Left lung (tissue), 10 donors: ENCODE data around the gene CFAP100. TPM values are rescaled to one million over a fixed set of nuclear protein-coding genes. Genes with fewer than 3 reads are reported as not detected.

Experiments used
- ATAC-seq: fragments of 200-7000 bp; cut with Tn5 transposase; one replicate; pipeline ENCODE4 v1.9.1; 2020; ENCODE audit warnings: moderate library complexity
- DNase-seq, 4 donors: peaks; one replicate each; pipeline ENCODE4 v3.0.0-alpha.2; 2013 to 2020
- H3K27ac ChIP-seq, 2 donors: fragments of 200-600 bp; sonication (generic) in 1 of 2; one replicate each; pipeline versions ENCODE4 v1.5.0 to v1.8.0; 2020 to 2021
- H3K27me3 ChIP-seq, 2 donors: fragments of 200-600 bp; sonication (generic) in 1 of 2; one replicate each; pipeline versions ENCODE4 v1.5.0 to v1.8.0; 2020 to 2021
- H3K36me3 ChIP-seq, 2 donors: fragments of 200-600 bp; sonication (generic) in 1 of 2; one replicate each; pipeline versions ENCODE4 v1.5.0 to v1.8.0; 2020 to 2021
- H3K4me1 ChIP-seq, 2 donors: fragments of 200-600 bp; one replicate each; pipeline ENCODE4 v1.8.0; 2021
- H3K4me3 ChIP-seq, 2 donors: fragments of 200-600 bp; sonication (generic) in 1 of 2; one replicate each; pipeline versions ENCODE4 v1.5.0 to v1.8.0; 2020 to 2021; ENCODE audit warnings: mild to moderate bottlenecking in 1 of 2
- H3K9me3 ChIP-seq, 2 donors: fragments of 200-600 bp; sonication (generic) in 1 of 2; one replicate each; pipeline versions ENCODE4 v1.5.0 to v1.8.0; 2020 to 2021
- intact Hi-C, 2 donors: fragments of 100-400 bp; cut with DNase I; formaldehyde crosslinking; loops; one replicate each; pipeline versions ENCODE4 v1.11.2 to v1.14.2; 2022
- polyA plus RNA-seq, 6 donors: library from polyadenylated mRNA; unstranded; fragments of 120-200 nt; gene quantifications; one replicate each; pipeline ENCODE4 v1.2.1, GENCODE V29; 2013; ENCODE audit not compliant: insufficient read length in 6 of 6
- total RNA-seq, 2 donors: library from RNA; stranded (reverse); fragmentation: NEBNext Ultra II Directional; extraction: Animal tissue kit (Norgen Biotek cat#: 25700); gene quantifications; one replicate each; pipeline ENCODE4 v1.2.1, GENCODE V29; 2021
- TF ChIP-seq, protein P1 (sequence below), 2 donors: fragments of 200-600 bp; sonication (generic) in 1 of 2; IDR thresholded peaks; one replicate each; pipeline versions ENCODE4 v1.5.0 to v1.8.0; 2021; ENCODE audit warnings: antibody characterized with exemption in 2 of 2
- donor health status: DM: no; HTN: yes; CAD: no.
- donor health status: DM: no; HTN: no; CAD: no.

Gene CFAP100
- total and polyA plus RNA-seq, 8 donors: 1.0 to 8.2 (median 6.1) TPM; not detected in 1

DNA sequence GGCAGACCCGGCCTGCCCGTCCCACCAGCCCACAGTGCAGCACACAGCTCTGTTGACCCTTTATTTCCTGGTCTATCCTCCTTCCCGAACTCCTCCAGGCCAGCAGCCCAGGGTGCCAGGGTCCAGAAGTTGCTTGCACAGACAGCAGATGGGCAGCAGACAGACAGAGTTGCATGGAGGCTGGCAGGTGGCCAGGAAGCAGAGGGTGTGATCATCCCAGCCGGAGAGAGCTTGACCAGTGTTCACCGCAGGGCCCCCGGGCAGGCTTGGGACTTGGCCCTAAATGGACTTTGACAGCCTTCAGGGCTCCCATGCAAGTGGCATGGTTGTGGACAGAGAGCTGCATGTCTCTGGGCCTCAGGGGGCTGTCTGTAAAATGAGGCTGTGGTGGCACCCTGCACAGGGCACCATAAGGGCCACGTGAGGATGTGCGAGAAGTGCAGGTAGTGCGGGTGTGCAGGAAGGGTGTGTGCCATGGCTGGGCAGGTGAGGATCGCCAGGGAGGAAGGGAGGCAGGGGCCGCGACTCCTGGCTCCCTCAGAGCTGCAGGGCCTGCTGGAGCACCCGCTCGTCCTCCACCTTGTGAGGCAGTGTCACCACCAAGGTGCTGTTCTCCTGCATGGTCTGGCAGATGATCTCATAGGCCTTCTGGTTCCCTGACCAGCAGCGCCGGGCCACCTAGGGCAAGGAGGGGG lies 87.2 kb downstream of the CFAP100 start:
- Histone ChIP-seq H3K36me3 (no peaks in the 10 kb centered on the region), H3K4me1 (peaks cover 0 to 2% of the 10 kb centered on the region in 2 donors), H3K27me3 (no peaks in the 10 kb centered on the region), H3K4me3 (no peak overlapping the region), H3K27ac (no peak overlapping the region), H3K9me3 (no peaks in the 10 kb centered on the region)
- intact Hi-C loops: no loop called here
- ATAC-seq (no peak), DNase-seq (peak in 1 of 4 donors; percentile 70)
- TF ChIP-seq, protein P1, sequence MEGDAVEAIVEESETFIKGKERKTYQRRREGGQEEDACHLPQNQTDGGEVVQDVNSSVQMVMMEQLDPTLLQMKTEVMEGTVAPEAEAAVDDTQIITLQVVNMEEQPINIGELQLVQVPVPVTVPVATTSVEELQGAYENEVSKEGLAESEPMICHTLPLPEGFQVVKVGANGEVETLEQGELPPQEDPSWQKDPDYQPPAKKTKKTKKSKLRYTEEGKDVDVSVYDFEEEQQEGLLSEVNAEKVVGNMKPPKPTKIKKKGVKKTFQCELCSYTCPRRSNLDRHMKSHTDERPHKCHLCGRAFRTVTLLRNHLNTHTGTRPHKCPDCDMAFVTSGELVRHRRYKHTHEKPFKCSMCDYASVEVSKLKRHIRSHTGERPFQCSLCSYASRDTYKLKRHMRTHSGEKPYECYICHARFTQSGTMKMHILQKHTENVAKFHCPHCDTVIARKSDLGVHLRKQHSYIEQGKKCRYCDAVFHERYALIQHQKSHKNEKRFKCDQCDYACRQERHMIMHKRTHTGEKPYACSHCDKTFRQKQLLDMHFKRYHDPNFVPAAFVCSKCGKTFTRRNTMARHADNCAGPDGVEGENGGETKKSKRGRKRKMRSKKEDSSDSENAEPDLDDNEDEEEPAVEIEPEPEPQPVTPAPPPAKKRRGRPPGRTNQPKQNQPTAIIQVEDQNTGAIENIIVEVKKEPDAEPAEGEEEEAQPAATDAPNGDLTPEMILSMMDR (IDR thresholded peaks at IDR 0.05): no peak

- Histone ChIP-seq H3K9me3 (no peaks in the 10 kb centered on the region), H3K27me3 (no peaks in the 10 kb centered on the region), H3K36me3 (no peaks in the 10 kb centered on the region), H3K4me1 (peaks cover 0 to 10% of the 10 kb centered on the region in 2 donors), H3K27ac (no peak overlapping the region), H3K4me3 (no peak overlapping the region)
- intact Hi-C loops: no loop called here
- ATAC-seq: no peak
- TF ChIP-seq, protein P1 (IDR thresholded peaks at IDR 0.05): no peak
- peak in 1 of 4 donors; percentile 50 for DNase-seq
Observed at GRCh38 chr3:126482503-126483255, 88.0 kb downstream of the CFAP100 start.

DNA sequence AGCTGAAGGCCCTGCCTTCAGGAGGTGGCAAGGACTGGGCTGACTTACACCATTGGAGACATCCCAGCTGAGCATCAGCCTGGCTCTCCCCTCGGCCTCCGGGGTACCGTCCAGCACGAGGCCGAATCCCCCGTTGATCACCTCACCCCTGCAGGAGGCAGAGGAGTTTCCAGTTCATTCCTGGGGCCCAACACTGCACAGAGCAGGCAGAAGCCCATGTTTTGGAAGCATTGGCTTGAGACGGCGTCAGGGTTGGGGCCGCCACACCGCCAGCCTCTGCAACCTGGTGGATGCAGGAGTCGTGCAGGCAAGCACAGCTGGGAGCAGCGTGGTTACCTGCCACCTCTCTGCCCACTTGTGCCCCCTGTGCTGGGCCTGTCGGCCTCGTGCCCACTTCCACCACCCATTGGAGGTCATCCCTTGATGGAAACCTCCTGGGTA lies 88.6 kb downstream of the CFAP100 start:
- H3K4me3 ChIP-seq: no peak overlapping the region
- no peaks in the 10 kb centered on the region for H3K9me3 ChIP-seq
- H3K4me1 ChIP-seq: peaks cover 0 to 15% of the 10 kb centered on the region in 2 donors
- TF ChIP-seq, protein P1 (IDR thresholded peaks at IDR 0.05): no peak
- H3K27me3 ChIP-seq: no peaks in the 10 kb centered on the region
- ATAC-seq (no peak), DNase-seq (peak in 1 of 4 donors; percentile 65)
- intact Hi-C loops: no loop called here
- H3K27ac ChIP-seq: no peak overlapping the region
- H3K36me3 ChIP-seq: no peaks in the 10 kb centered on the region

DNA sequence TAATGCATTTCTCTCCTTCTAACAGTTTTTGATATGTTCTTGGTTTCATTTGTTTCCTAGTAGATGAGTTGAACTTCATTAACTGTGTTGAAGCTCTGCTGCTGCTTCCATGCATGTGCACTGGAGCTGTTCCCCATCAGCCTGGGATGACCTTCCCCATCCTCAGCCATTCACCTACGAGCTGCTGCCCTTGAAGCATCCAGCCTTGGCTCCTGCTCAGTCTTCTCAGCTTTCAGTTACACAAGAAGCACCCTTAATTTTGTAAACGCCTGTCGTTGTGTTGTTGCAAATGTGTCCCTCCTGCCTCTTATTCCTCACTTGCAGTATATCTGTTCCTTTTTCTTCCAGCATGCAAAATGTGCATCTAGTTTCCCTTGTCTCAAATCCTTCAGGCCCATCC lies 89.4 kb downstream of the CFAP100 start:
- no peak overlapping the region for H3K27ac ChIP-seq
- no peaks in the 10 kb centered on the region for H3K9me3 ChIP-seq
- DNase-seq (no peak), ATAC-seq (no peak)
- H3K4me3 ChIP-seq: no peak overlapping the region
- intact Hi-C loops: no loop called here
- no peaks in the 10 kb centered on the region for H3K27me3 ChIP-seq
- no peaks in the 10 kb centered on the region for H3K36me3 ChIP-seq
- H3K4me1 ChIP-seq: peaks cover 0 to 15% of the 10 kb centered on the region in 2 donors
- TF ChIP-seq, protein P1 (IDR thresholded peaks at IDR 0.05): no peak

DNA sequence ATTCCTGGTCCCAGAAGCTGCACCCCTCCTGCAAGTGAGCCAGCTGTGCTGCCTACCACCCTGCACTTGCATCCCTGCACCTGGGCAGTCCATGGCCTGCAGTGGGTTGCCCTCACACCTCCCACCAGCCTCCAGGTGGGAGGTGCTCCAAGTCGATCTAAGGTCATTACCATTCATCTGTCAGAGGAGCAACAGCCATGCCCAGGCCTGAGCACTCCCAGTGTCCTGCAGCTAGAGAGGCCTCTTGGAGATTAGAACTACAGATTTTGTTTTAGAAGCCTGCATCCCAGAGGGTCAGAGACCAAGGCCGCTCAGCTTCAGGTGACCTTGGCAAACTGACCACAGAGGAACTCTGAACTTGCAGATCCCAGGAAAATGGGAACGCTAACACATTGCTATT lies 90.0 kb downstream of the CFAP100 start:
- ATAC-seq (no peak), DNase-seq (peak in 1 of 4 donors; percentile 28)
- Histone ChIP-seq H3K4me1 (peaks cover 0 to 15% of the 10 kb centered on the region in 2 donors), H3K4me3 (no peak overlapping the region), H3K9me3 (no peaks in the 10 kb centered on the region), H3K36me3 (no peaks in the 10 kb centered on the region), H3K27me3 (no peaks in the 10 kb centered on the region), H3K27ac (no peak overlapping the region)
- intact Hi-C loops: no loop called here
- TF ChIP-seq, protein P1 (IDR thresholded peaks at IDR 0.05): no peak
